Ishikawa (cell line): ENCODE measurements around the gene DAO.
A peak's percentile ranks its signal among the peaks of the same experiment; 100 is the strongest.

Source experiments
- CEBPB ChIP-seq: IDR thresholded peaks from 2 replicates; pipeline ENCODE4 v1.6.1; 2012
- CREB1 ChIP-seq: IDR thresholded peaks from 2 replicates; pipeline ENCODE4 v1.6.1; 2012; ENCODE audit warnings: low read depth
- EGR1 ChIP-seq: IDR thresholded peaks from 2 replicates; pipeline ENCODE4 v1.6.1; 2012
- EP300 ChIP-seq: IDR thresholded peaks from 2 replicates; pipeline ENCODE4 v1.6.1; 2012; ENCODE audit warnings: borderline replicate concordance
- FOXM1 ChIP-seq: IDR thresholded peaks from 2 replicates; pipeline ENCODE4 v1.6.1; 2012; ENCODE audit warnings: low read depth, borderline replicate concordance
- NFIC ChIP-seq: IDR thresholded peaks from 2 replicates; pipeline ENCODE4 v1.6.1; 2012
- RAD21 ChIP-seq: IDR thresholded peaks from 2 replicates; pipeline ENCODE4 v1.6.1; 2012; ENCODE audit warnings: low read depth
- TAF1 ChIP-seq: IDR thresholded peaks from 2 replicates; pipeline ENCODE4 v1.6.1; 2012; ENCODE audit warnings: low read depth, mild to moderate bottlenecking
- TCF12 ChIP-seq: IDR thresholded peaks from 2 replicates; pipeline ENCODE4 v1.6.1; 2012; ENCODE audit warnings: low read depth
- TEAD4 ChIP-seq: IDR thresholded peaks from 2 replicates; pipeline ENCODE4 v1.6.1; 2012
- YY1 ChIP-seq: IDR thresholded peaks from 2 replicates; pipeline ENCODE4 v1.6.1; 2012; ENCODE audit warnings: low read depth
- ZBTB7A ChIP-seq: IDR thresholded peaks from 2 replicates; pipeline ENCODE4 v1.6.1; 2012; ENCODE audit warnings: low read depth
- TF ChIP-seq, protein P1 (sequence below): IDR thresholded peaks from 2 replicates; pipeline ENCODE4 v1.6.1; 2012
- TF ChIP-seq, protein P2 (sequence below): IDR thresholded peaks from 2 replicates; pipeline ENCODE4 v1.6.1; 2012; ENCODE audit warnings: low read depth, mild to moderate bottlenecking
- TF ChIP-seq, protein P3 (sequence below): IDR thresholded peaks from 2 replicates; pipeline ENCODE4 v1.6.1; 2012

Gene DAO

DNA sequence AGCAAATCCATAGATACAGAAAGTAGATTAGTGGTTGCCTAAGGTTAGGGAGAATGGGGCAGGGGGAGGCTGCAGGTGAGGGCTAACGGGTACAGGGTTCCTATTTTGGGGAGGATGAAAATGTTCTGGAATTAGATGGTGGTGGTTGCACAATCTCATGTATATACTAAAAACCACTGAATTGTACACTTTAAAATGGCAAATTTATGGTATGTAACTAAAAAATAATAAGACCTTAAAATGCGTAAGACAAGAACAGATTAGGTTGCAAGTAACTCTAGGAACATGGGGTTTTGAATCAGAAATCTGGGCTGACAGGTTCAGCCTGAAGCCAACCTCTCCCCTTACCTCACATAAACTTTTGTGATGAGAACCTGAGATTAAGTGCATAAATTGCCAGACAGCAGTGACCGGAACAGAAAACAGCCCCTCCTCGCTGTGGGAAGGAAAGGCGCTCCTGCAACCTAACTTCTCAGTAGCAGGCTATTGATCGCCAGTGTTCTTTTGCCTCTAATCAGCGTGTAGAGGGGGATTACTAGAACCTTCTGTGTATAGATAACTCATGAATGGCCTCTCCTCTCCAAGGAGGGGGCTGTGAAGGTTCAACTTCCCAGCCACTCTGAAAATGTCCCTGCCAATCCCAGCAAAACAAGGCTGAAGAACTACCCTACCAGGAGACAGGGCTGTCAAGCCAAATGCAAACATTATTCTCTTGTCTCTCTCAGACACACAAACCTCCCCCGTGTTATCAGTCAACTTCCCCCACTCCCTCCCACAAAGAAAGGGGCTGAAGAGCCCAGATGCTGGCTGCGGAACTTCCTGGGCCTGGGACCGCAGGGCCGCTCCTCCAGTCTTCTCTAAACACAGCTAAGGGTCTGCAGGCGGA, 24.4 kb upstream of the DAO start:
- TF ChIP-seq TCF12 (no peak), ZBTB7A (no peak), YY1 (no peak), NFIC (no peak), TAF1 (no peak), TEAD4 (no peak), EGR1 (no peak), CEBPB (no peak), RAD21 (no peak), CREB1 (no peak)
- TF ChIP-seq, protein P1, sequence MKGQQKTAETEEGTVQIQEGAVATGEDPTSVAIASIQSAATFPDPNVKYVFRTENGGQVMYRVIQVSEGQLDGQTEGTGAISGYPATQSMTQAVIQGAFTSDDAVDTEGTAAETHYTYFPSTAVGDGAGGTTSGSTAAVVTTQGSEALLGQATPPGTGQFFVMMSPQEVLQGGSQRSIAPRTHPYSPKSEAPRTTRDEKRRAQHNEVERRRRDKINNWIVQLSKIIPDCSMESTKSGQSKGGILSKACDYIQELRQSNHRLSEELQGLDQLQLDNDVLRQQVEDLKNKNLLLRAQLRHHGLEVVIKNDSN = no peak
- TF ChIP-seq, protein P2, sequence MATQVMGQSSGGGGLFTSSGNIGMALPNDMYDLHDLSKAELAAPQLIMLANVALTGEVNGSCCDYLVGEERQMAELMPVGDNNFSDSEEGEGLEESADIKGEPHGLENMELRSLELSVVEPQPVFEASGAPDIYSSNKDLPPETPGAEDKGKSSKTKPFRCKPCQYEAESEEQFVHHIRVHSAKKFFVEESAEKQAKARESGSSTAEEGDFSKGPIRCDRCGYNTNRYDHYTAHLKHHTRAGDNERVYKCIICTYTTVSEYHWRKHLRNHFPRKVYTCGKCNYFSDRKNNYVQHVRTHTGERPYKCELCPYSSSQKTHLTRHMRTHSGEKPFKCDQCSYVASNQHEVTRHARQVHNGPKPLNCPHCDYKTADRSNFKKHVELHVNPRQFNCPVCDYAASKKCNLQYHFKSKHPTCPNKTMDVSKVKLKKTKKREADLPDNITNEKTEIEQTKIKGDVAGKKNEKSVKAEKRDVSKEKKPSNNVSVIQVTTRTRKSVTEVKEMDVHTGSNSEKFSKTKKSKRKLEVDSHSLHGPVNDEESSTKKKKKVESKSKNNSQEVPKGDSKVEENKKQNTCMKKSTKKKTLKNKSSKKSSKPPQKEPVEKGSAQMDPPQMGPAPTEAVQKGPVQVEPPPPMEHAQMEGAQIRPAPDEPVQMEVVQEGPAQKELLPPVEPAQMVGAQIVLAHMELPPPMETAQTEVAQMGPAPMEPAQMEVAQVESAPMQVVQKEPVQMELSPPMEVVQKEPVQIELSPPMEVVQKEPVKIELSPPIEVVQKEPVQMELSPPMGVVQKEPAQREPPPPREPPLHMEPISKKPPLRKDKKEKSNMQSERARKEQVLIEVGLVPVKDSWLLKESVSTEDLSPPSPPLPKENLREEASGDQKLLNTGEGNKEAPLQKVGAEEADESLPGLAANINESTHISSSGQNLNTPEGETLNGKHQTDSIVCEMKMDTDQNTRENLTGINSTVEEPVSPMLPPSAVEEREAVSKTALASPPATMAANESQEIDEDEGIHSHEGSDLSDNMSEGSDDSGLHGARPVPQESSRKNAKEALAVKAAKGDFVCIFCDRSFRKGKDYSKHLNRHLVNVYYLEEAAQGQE = no peak

DNA sequence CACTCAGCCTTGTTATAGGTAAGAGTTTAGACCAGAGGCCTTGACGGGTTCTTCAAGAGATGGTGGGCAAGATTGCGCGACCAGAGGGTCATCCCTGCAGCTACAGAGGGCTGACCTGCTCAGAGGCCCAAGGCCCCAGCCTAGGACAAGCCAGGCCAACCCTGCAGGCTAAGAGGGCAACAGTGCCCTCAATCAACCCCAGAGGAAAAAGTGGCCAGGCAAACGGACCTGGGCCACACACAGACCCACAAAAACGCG, 23.8 kb upstream of the DAO start:
- TF ChIP-seq, protein P1 = no peak
- no peak for TF ChIP-seq EGR1
- TF ChIP-seq, protein P3, sequence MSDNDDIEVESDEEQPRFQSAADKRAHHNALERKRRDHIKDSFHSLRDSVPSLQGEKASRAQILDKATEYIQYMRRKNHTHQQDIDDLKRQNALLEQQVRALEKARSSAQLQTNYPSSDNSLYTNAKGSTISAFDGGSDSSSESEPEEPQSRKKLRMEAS = no peak
- no peak for TF ChIP-seq TCF12
- no peak for TF ChIP-seq CEBPB
- no peak for TF ChIP-seq ZBTB7A
- TF ChIP-seq RAD21 = no peak
- TF ChIP-seq, protein P2 = no peak
- TF ChIP-seq FOXM1 = no peak
- TF ChIP-seq TEAD4 = no peak
- no peak for TF ChIP-seq TAF1
- no peak for TF ChIP-seq EP300

DNA sequence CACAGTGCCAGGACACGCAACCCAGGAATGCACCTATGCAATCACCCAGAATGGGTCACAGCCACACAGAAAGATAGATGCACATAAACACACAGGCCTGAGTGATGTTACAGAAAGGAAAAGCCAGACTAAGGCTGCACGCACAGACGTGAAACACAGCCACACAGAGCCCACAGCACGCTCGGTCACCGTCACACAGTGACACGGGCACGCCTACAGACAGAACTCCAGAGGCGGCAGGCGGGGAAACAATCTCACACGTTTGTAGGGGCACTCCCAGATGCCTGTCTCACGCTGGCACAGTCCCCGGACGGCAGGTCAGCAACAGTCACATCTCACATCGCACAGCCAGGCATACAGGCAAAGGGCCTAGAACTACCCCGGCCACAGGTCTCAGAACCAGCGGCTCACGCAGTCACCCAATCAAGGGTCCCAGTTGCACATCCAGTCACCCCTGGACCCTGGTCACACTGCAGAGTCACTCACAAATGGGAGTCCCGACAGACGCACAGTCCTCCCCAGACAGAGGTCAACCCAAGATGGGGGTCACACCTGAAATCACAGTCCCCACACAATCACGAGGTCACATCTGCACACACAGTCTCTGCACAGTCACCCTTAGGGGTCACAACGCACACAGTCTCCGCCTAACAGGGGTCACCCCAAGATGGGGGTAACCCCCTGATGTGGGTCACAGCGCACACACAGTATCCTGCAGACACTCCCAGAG, 23.3 kb upstream of the DAO start:
- TF ChIP-seq ZBTB7A (peak; percentile 80; the same call in 1 of the 2 replicates), TAF1 (0 out of 2 replicates have a peak, but pooled peaks have one; percentile 18), TEAD4 (no peak; the same call in 1 of the 2 replicates)

DNA sequence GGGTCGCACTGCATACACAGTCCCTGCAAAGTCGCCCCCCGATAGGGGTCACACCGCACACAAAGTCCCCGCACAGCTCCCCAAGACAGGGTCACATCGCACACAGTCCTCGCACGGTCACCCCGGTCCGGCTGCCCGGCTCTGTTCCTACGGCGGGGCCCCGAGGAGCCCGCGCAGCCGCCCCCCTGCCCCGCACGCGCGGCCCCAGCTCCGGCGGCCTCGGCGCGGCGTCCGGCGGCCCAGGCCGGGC, 22.8 kb upstream of the DAO start:
- TF ChIP-seq YY1 (no peak), TCF12 (no peak), ZBTB7A (no peak), EP300 (no peak), NFIC (no peak), RAD21 (no peak), CEBPB (no peak), CREB1 (no peak), TEAD4 (no peak)
- TF ChIP-seq, protein P2 = no peak
